Upper lobe of left lung (tissue), 6 donors: Measurements from ENCODE around the gene EIF4G3. TPM values are rescaled to one million over a fixed set of nuclear protein-coding genes. Genes with fewer than 3 reads are reported as not detected.
A peak's percentile ranks its signal among the peaks of the same experiment; 100 is the strongest.
"Not testable (repeated sequence)": the region's sequence is repeated elsewhere in the genome, so short reads cannot be mapped to it uniquely, and the experiment has no call there.

Experiments used
- ATAC-seq, 2 donors: fragments of 200-7000 bp; cut with Tn5 transposase; one replicate each; pipeline ENCODE4 v1.9.1; 2022; ENCODE audit warnings: mild to moderate bottlenecking in 2 of 2, moderate library complexity in 2 of 2; ENCODE audit not compliant: low FRiP score in 2 of 2
- DNase-seq, 2 donors: peaks; one replicate each; pipeline ENCODE4 v3.0.0-alpha.2; 2019 to 2020
- H3K27ac ChIP-seq, 4 donors: fragments of 200-600 bp; sonication (generic); one replicate each; pipeline ENCODE4 v1.5.1; 2016 to 2019
- H3K27me3 ChIP-seq, 4 donors: fragments of 200-600 bp; sonication (generic); one replicate each; pipeline ENCODE4 v1.5.1; 2017 to 2019
- H3K36me3 ChIP-seq, 4 donors: fragments of 200-600 bp; sonication (generic); one replicate each; pipeline ENCODE4 v1.5.1; 2016 to 2019
- H3K4me1 ChIP-seq, 4 donors: fragments of 200-600 bp; sonication (generic); one replicate each; pipeline ENCODE4 v1.5.1; 2018 to 2019
- H3K4me3 ChIP-seq, 4 donors: fragments of 200-600 bp; sonication (generic); one replicate each; pipeline ENCODE4 v1.5.1; 2017 to 2019; ENCODE audit warnings: mild to moderate bottlenecking in 2 of 4, moderate library complexity in 1 of 4
- H3K9me3 ChIP-seq, 4 donors: fragments of 200-600 bp; sonication (generic); one replicate each; pipeline ENCODE4 v1.5.1; 2018 to 2019
- EP300 ChIP-seq, 4 donors: sonication (generic); formaldehyde crosslinking; IDR thresholded peaks; one replicate each; pipeline ENCODE4 v1.5.1; 2017; ENCODE audit warnings: antibody characterized with exemption in 4 of 4, control low read depth in 2 of 4
- POLR2A ChIP-seq, 4 donors: fragments of 450-650 bp; IDR thresholded peaks; one replicate each; pipeline ENCODE4 v1.5.1; 2016 to 2017; ENCODE audit warnings: antibody characterized with exemption in 4 of 4, mild to moderate bottlenecking in 2 of 4
- POLR2AphosphoS5 ChIP-seq, 2 donors: sonication (generic); formaldehyde crosslinking; IDR thresholded peaks; one replicate each; pipeline ENCODE4 v1.5.1; 2017; ENCODE audit warnings: antibody characterized with exemption in 2 of 2
- WGBS, 2 donors: methylation state at CpG; one replicate each; pipeline ENCODE4 v1.1.5; 2017 to 2018; 5-methylcytosine and 5-hydroxymethylcytosine counted together
- total RNA-seq, 6 donors: library from RNA; depleted of rRNA in 4 of 6; stranded (reverse); fragments of >200 nt in 4 of 6; gene quantifications; one replicate each; pipeline versions ENCODE4 v1.1.0 to v1.2.1, GENCODE V29; 2016 to 2021
- TF ChIP-seq, protein P1 (sequence below), 6 experiments: fragments of 450-650 bp in 4 of 6; fragments of 200-600 bp in 2 of 6; sonication (generic) in 2 of 6; IDR thresholded peaks; one replicate each; pipeline ENCODE4 v1.5.1; 2016 to 2019; ENCODE audit warnings: antibody characterized with exemption in 6 of 6
- donor health status: DM: no; HTN: no; CAD: no; lungs with moderate emphysema.
- donor health status: DM: no; HTN: yes; CAD: no; lungs with severe emphysema.

Gene EIF4G3
- total RNA-seq, 6 donors from 2014 or later: 23.7 to 75.4 (median 38.3) TPM

DNA sequence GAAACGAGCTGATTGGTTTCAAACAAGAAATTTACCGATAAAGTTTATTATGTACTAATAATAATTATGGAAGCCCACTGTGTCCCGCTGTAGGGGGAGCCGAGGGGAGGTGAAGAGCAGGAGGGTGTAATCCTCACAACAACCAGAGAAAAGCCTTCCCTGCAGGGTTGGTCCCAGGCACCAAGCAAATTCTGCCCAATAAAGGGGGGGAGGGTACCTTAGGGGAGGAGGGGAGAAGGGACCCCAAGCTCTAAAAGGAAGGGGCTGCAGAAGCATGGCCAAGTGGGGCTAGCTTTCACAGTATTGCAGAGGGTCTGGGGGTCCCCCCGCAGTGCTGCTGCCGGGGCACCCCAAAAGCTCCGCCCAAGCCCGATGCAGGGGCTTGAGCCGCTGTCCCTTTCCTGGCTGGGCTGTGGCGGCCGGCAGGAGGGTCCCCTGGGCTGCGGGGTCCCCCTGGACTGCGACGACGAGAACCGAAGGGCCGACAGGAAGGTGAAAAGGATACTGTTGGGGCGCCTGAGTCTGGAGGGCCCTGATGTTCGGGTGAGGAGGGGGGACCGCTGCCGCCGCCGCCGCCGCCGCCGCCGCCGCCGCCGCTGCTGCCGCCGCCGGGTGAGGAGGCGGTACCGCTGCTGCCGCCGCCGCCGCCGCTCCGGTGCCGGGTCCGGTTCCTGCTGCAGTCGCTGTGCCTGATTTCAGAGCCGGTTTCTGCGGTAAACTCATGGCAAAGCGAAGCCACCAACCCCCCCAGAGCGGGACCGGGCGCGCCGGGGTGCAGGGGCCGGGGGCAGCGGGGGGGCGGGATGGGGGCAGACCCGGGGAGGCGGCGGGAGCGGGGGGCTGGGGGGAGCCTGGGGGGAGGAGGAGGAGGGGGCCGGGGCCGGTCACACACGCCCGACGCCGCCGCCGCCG is 771 bp downstream of the EIF4G3 start:
- no peak for TF ChIP-seq POLR2A (IDR thresholded peaks at IDR 0.05)
- TF ChIP-seq, protein P1, sequence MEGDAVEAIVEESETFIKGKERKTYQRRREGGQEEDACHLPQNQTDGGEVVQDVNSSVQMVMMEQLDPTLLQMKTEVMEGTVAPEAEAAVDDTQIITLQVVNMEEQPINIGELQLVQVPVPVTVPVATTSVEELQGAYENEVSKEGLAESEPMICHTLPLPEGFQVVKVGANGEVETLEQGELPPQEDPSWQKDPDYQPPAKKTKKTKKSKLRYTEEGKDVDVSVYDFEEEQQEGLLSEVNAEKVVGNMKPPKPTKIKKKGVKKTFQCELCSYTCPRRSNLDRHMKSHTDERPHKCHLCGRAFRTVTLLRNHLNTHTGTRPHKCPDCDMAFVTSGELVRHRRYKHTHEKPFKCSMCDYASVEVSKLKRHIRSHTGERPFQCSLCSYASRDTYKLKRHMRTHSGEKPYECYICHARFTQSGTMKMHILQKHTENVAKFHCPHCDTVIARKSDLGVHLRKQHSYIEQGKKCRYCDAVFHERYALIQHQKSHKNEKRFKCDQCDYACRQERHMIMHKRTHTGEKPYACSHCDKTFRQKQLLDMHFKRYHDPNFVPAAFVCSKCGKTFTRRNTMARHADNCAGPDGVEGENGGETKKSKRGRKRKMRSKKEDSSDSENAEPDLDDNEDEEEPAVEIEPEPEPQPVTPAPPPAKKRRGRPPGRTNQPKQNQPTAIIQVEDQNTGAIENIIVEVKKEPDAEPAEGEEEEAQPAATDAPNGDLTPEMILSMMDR (IDR thresholded peaks at IDR 0.05): peak in 2 of 6 experiments; percentile 10 to 30
- peak in 1 of 2 donors; percentile 1 for TF ChIP-seq POLR2AphosphoS5 (IDR thresholded peaks at IDR 0.05)
- no peaks in the 10 kb centered on the region for H3K9me3 ChIP-seq
- peak overlapping the region; percentile 94 to 98 (median 95) for H3K27ac ChIP-seq
- DNase-seq (peak; percentile 38 to 92), ATAC-seq (peak; percentile 7 to 11)
- no peaks in the 10 kb centered on the region for H3K36me3 ChIP-seq
- peak overlapping the region; percentile 71 to 95 (median 87) for H3K4me3 ChIP-seq
- H3K4me1 ChIP-seq: peaks cover 14 to 28% (median 15%) of the 10 kb centered on the region in 4 donors
- WGBS, 2 donors: 0% methylated on average over 6 to 42 of the region's 69 CpGs
- H3K27me3 ChIP-seq: no peaks in the 10 kb centered on the region

GRCh38 chr1:21175324-21175669 is 1.4 kb downstream of the EIF4G3 start:
- DNase-seq: peak in 1 of 2 donors; percentile 77

GRCh38 chr1:21174654-21175323 is 1.9 kb downstream of the EIF4G3 start:
- ATAC-seq (no peak), DNase-seq (no peak)
- no peaks in the 10 kb centered on the region for H3K9me3 ChIP-seq
- peak overlapping the region; percentile 18 to 95 (median 75) for H3K4me3 ChIP-seq
- peaks cover 0 to 9% (median 2%) of the 10 kb centered on the region in 4 donors for H3K36me3 ChIP-seq
- 24 to 27% methylated on average over 12 of the region's 12 CpGs for WGBS, 2 donors
- H3K27ac ChIP-seq: peak overlapping the region; percentile 94 to 98 (median 95)
- no peaks in the 10 kb centered on the region for H3K27me3 ChIP-seq
- TF ChIP-seq, protein P1 (IDR thresholded peaks at IDR 0.05): no peak
- no peak for TF ChIP-seq POLR2A (IDR thresholded peaks at IDR 0.05)
- TF ChIP-seq EP300 (IDR thresholded peaks at IDR 0.05): no peak
- no peak for TF ChIP-seq POLR2AphosphoS5 (IDR thresholded peaks at IDR 0.05)
- peaks cover 14 to 28% (median 15%) of the 10 kb centered on the region in 4 donors for H3K4me1 ChIP-seq

More at GRCh38 chr1:21175324-21175669, 1.4 kb downstream of the EIF4G3 start:
- H3K27ac ChIP-seq: peak overlapping the region; percentile 94 to 98 (median 95)
- H3K36me3 ChIP-seq: peaks cover 0 to 5% (median 1%) of the 10 kb centered on the region in 4 donors
- peak in 1 of 2 donors; percentile 43 for ATAC-seq
- WGBS, 2 donors: 1% methylated on average over 6 of the region's 6 CpGs
- H3K4me1 ChIP-seq: peaks cover 14 to 28% (median 15%) of the 10 kb centered on the region in 4 donors
- TF ChIP-seq EP300 (IDR thresholded peaks at IDR 0.05) (no peak), POLR2A (IDR thresholded peaks at IDR 0.05) (peak in 1 of 4 donors; percentile 12), POLR2AphosphoS5 (IDR thresholded peaks at IDR 0.05) (peak in 1 of 2 donors; percentile 39)
- TF ChIP-seq, protein P1 (IDR thresholded peaks at IDR 0.05): no peak
- no peaks in the 10 kb centered on the region for H3K27me3 ChIP-seq
- H3K4me3 ChIP-seq: peak overlapping the region; percentile 71 to 95 (median 87)
- H3K9me3 ChIP-seq: no peaks in the 10 kb centered on the region

DNA sequence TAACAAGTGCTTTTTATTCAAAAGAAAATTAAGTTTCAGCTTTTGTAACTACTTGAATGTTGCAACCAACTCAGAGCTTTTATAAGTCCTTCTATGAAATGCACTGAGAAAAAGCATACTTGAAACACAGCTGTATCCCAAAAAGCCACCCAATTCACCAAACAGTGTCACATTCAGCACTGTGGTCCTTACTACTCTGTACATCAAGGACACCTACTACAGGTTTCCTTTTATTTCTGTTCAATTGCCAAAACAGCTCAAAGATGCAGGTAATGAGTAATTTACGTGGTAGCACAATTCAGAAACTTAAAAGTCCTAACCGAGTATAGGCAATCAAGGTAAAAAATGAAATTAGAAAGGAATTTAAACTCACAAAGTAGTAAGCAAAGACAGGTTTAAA is 2.5 kb downstream of the EIF4G3 start:
- no peak for ATAC-seq
- no peak for DNase-seq
- Histone ChIP-seq H3K27me3 (no peaks in the 10 kb centered on the region), H3K27ac (peak overlapping the region in 3 of 4 donors; percentile 94 to 98 (median 95)), H3K4me3 (peak overlapping the region in 2 of 4 donors; percentile 79 to 95), H3K9me3 (no peaks in the 10 kb centered on the region), H3K36me3 (peaks cover 0 to 15% (median 4%) of the 10 kb centered on the region in 4 donors), H3K4me1 (peaks cover 14 to 28% (median 15%) of the 10 kb centered on the region in 4 donors)
- WGBS, 2 donors: 57 to 62% methylated on average over 2 of the region's 2 CpGs
- TF ChIP-seq POLR2AphosphoS5 (IDR thresholded peaks at IDR 0.05) (no peak), EP300 (IDR thresholded peaks at IDR 0.05) (no peak), POLR2A (IDR thresholded peaks at IDR 0.05) (no peak)
- TF ChIP-seq, protein P1 (IDR thresholded peaks at IDR 0.05): no peak

DNA sequence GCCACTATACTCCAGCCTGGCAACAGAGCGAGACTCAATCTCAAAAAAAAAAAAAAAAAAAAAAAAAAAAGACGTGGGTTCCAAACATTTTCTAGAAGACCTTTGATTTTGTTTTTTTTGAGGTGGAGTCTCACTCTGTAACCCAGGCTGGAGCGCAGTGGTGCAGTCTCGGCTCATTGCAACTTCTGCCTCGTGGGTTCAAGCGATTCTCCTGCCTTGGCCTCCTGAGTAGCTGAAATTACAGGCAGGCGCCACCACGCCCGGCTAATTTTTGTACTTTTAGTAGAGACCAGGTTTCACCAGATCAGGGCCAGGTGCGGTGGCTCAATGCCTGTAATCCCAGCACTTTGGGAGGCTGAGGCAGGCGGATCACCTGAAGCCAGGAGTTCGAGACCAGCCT is 3.6 kb downstream of the EIF4G3 start:
- not testable (repeated sequence) for H3K9me3 ChIP-seq, H3K27ac ChIP-seq, DNase-seq, ATAC-seq, H3K4me3 ChIP-seq, H3K27me3 ChIP-seq
- WGBS, 2 donors: 87 to 90% methylated on average over 12 of the region's 12 CpGs
- H3K4me1 ChIP-seq: peaks cover 14 to 28% (median 15%) of the 10 kb centered on the region in 4 donors
- peaks cover 0 to 23% (median 9%) of the 10 kb centered on the region in 4 donors for H3K36me3 ChIP-seq

- peaks cover 0 to 23% (median 9%) of the 10 kb centered on the region in 4 donors for H3K36me3 ChIP-seq
- H3K4me3 ChIP-seq, H3K9me3 ChIP-seq, ATAC-seq, DNase-seq, H3K27me3 ChIP-seq: not testable (repeated sequence)
- H3K27ac ChIP-seq: peak overlapping the region in 1 of 4 donors; percentile 42
- WGBS, 2 donors: 46 to 66% methylated on average over 4 of the region's 4 CpGs
- H3K4me1 ChIP-seq: peaks cover 12 to 22% (median 15%) of the 10 kb centered on the region in 4 donors
Observed at GRCh38 chr1:21170837-21171236, 5.9 kb downstream of the EIF4G3 start.
